Measurements from ENCODE around the gene TLN1. TPM values are rescaled to one million over a fixed set of nuclear protein-coding genes. Genes with fewer than 3 reads are reported as not detected.

The TLN1 gene
- total RNA-seq, 1 experiment from 2014 or later: 347 TPM

- Histone ChIP-seq H3K9me3 (ENCODE audit: control insufficient read depth, insufficient read depth, low read depth, low read length) (no peaks in the 10 kb centered on the region), H3K27me3 (ENCODE audit: control insufficient read depth, insufficient read depth, low read length) (no peaks in the 10 kb centered on the region), H3K36me3 (ENCODE audit: control insufficient read depth, insufficient read depth, low read length) (no peaks in the 10 kb centered on the region), H3K27ac (ENCODE audit: low read length) (peak overlapping the region; percentile 88), H3K4me3 (ENCODE audit: low read depth in 2 of 2, low read length in 2 of 2) (peak overlapping the region; percentile 75 to 92), H3K4me1 (ENCODE audit: control insufficient read depth, insufficient read depth, low read length) (peaks cover 22% of the 10 kb centered on the region)
- in situ Hi-C loops (cut with HindIII; ENCODE audit: low pct_unique_long_range_greater_than_20kb, low sequenced_read_pairs): no loop called here
- TF ChIP-seq SIN3A (IDR thresholded peaks at IDR 0.05; ENCODE audit: borderline replicate concordance, insufficient read depth, low read depth, low read length) (no peak), REST (IDR thresholded peaks at IDR 0.05; ENCODE audit: insufficient read depth in 1 of 2, low read depth in 2 of 2, low read length in 1 of 2) (no peak), TCF7L2 (IDR thresholded peaks at IDR 0.05; ENCODE audit: low read depth, low read length) (no peak), POLR2AphosphoS5 (IDR thresholded peaks at IDR 0.05; ENCODE audit: low read depth, low read length) (no peak; the same call in 1 of the 2 replicates), CTCF (IDR thresholded peaks at IDR 0.05) (no peak)
- no peak for DNase-seq (ENCODE audit: low read depth, low spot score)
- POLR2A ChIA-PET: interaction anchor here (0.6 to 1.1 kb wide), 2 partner anchors 20 to 267 kb away, joined by 4 to 9 read pairs; no protein-coding TSS in a partner anchor
- ATAC-seq: peak; percentile 85
- intact Hi-C loops (cut with micrococcal nuclease; ENCODE audit: unreplicated experiment): no loop called here
- no TSS peak for BruUV-seq (replicated peaks)
- CTCF ChIA-PET: interaction anchor here (0.5 to 1.0 kb wide), 4 partner anchors 10 to 70 kb away, joined by 3 to 10 read pairs (median 4); no protein-coding TSS in a partner anchor
Observed at GRCh38 chr9:35757226-35757891, 25.4 kb upstream of the TLN1 start.

GRCh38 chr9:35756275-35757225 lies 24.6 kb upstream of the TLN1 start:
- Histone ChIP-seq H3K9me3 (ENCODE audit: control insufficient read depth, insufficient read depth, low read depth, low read length) (no peaks in the 10 kb centered on the region), H3K4me1 (ENCODE audit: control insufficient read depth, insufficient read depth, low read length) (peaks cover 22% of the 10 kb centered on the region)
- intact Hi-C loops (cut with micrococcal nuclease; ENCODE audit: unreplicated experiment): no loop called here

More at GRCh38 chr9:35756275-35757225, 24.6 kb upstream of the TLN1 start:
- ATAC-seq: peak; percentile 87
- ChIA-PET POLR2A (interaction anchor here (0.6 to 1.1 kb wide), 2 partner anchors 19 to 266 kb away, joined by 4 to 9 read pairs; no protein-coding TSS in a partner anchor), CTCF (interaction anchor here (0.5 to 1.0 kb wide), 6 partner anchors 9 to 152 kb away, joined by 3 to 10 read pairs (median 6); no protein-coding TSS in a partner anchor)
- peak overlapping the region; percentile 75 to 92 for H3K4me3 ChIP-seq (ENCODE audit: low read depth in 2 of 2, low read length in 2 of 2)
- in situ Hi-C loops (cut with HindIII; ENCODE audit: low pct_unique_long_range_greater_than_20kb, low sequenced_read_pairs): no loop called here
- BruUV-seq (replicated peaks): no TSS peak
- H3K27me3 ChIP-seq (ENCODE audit: control insufficient read depth, insufficient read depth, low read length): no peaks in the 10 kb centered on the region
- peak overlapping the region; percentile 88 for H3K27ac ChIP-seq (ENCODE audit: low read length)
- TF ChIP-seq TCF7L2 (IDR thresholded peaks at IDR 0.05; ENCODE audit: low read depth, low read length): no peak
- no peaks in the 10 kb centered on the region for H3K36me3 ChIP-seq (ENCODE audit: control insufficient read depth, insufficient read depth, low read length)
- no peak for DNase-seq (ENCODE audit: low read depth, low spot score)

Measured in Panc1 (cell line).